GM21529 (cell line): ENCODE measurements around the gene APOL2.
"Not testable (repeated sequence)": the region's sequence is repeated elsewhere in the genome, so short reads cannot be mapped to it uniquely, and the experiment has no call there.

Source experiments
- ATAC-seq: cut with Tn5 transposase; IDR thresholded peaks from one replicate; pipeline ENCODE4 v1.9.1; 2021; ENCODE audit not compliant: unreplicated experiment

APOL2 gene

GRCh38 chr22:36263216-36263673 lies 23.9 kb upstream of the APOL2 start:
- not testable (repeated sequence) for ATAC-seq

GRCh38 chr22:36262307-36262706 lies 23.0 kb upstream of the APOL2 start:
- not testable (repeated sequence) for ATAC-seq

GRCh38 chr22:36261675-36262074 lies 22.3 kb upstream of the APOL2 start:
- ATAC-seq = not testable (repeated sequence)

GRCh38 chr22:36259615-36260300 lies 20.4 kb upstream of the APOL2 start:
- no peak for ATAC-seq

GRCh38 chr22:36258701-36259614 lies 19.6 kb upstream of the APOL2 start:
- no peak for ATAC-seq

GRCh38 chr22:36257948-36258670 lies 18.8 kb upstream of the APOL2 start:
- ATAC-seq = no peak

GRCh38 chr22:36257308-36257707 lies 18.0 kb upstream of the APOL2 start:
- no peak for ATAC-seq

- no peak for ATAC-seq
These were observed 17.2 kb upstream of the APOL2 start for GRCh38 chr22:36256478-36256877.

- not testable (repeated sequence) for ATAC-seq
These were observed 16.2 kb upstream of the APOL2 start for GRCh38 chr22:36255572-36255971.

- no peak for ATAC-seq
These were observed 14.5 kb upstream of the APOL2 start for GRCh38 chr22:36253523-36254490.

- ATAC-seq = peak; percentile 72
These were observed 13.6 kb upstream of the APOL2 start, which contains the start of gene APOL1 for GRCh38 chr22:36252754-36253522. TSS of gene APOL1 (plus strand) at chr22:36253133. CDS start at chr22:36254956, 1,823 bp downstream.

- not testable (repeated sequence) for ATAC-seq
These were observed 12.8 kb upstream of the APOL2 start for GRCh38 chr22:36251979-36252608.

- ATAC-seq = not testable (repeated sequence)
These were observed 11.1 kb upstream of the APOL2 start for GRCh38 chr22:36250292-36250960.

- no peak for ATAC-seq
These were observed 9.8 kb upstream of the APOL2 start for GRCh38 chr22:36249160-36249559.

- ATAC-seq = no peak
These were observed 8.6 kb upstream of the APOL2 start for GRCh38 chr22:36247955-36248354.

GRCh38 chr22:36246718-36247117 lies 7.4 kb upstream of the APOL2 start:
- no peak for ATAC-seq

- ATAC-seq = no peak
These were observed 6.6 kb upstream of the APOL2 start for GRCh38 chr22:36245805-36246356.
